ENCODE results near the gene ENHO. TPM values are rescaled to one million over a fixed set of nuclear protein-coding genes. Genes with fewer than 3 reads are reported as not detected.

The ENHO gene
- total RNA-seq, 1 donor from 2014 or later = 0.07 TPM

DNA sequence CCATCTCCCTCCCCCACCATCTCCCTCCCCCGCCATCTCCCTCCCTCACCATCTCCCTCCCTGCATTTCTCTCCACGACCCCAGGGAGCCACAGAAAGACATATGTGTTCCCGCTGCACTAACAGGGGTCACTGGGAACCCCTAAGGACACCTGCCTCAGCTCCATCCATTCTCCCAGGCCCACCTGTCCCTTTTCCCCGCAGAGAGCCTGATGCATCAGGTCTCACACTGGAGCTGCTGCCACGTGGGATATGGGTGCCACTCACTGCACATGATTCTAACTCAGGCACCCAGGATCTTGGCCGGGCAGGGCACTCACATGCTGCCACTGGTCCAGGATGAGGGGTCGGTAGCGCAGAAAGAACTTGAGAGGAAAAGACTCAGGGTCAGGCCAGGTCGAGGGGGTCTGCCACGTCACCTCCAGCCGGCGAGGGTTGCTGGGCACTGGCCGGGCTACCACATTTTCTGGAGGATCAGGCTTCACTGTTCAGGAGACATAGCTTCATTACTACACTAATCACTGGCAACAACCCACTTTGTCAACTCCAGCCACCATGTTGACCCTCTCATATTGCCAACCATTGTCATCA is 33.2 kb upstream of the ENHO start:
- DNase-seq (ENCODE audit: low read depth, low spot score) = no peak

DNA sequence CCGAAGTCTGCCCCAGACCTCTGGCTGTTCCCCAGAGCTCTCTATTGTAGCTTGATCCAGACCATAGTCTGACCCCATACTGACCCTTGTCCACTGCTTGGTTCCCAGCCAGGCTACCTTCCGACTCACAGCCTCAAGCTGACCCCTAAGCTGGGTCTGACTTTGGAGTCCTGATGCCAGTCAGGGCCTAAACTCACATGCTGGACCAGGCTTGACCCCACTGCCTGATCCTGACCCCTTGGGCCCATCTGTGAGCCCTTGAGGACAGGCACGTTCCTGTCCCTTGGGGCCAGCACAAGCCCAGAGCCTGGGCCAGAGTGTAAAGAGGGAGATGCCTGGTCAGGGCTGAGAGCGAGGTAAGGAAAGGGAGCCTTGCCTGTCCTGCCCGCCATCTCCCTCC is 32.7 kb upstream of the ENHO start:
- DNase-seq (ENCODE audit: low read depth, low spot score) = no peak

DNA sequence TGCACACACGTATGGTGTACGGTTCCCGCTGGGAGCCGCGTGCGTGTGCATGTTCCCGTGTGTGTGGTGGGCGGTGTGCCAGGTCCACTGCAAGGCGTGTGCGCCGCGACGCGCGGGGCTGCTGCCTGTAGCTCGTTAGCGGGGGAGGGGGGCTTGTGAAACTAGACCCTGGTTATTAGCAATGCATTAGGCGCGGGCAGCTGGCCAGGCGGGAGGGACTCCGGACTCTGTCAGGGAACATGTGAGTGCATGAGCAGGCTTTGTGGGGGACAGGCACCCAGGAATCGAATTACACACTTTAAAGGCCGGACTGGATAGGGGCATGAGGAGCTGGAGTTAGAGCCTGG is 32.2 kb upstream of the ENHO start:
- DNase-seq (ENCODE audit: low read depth, low spot score) = no peak

DNA sequence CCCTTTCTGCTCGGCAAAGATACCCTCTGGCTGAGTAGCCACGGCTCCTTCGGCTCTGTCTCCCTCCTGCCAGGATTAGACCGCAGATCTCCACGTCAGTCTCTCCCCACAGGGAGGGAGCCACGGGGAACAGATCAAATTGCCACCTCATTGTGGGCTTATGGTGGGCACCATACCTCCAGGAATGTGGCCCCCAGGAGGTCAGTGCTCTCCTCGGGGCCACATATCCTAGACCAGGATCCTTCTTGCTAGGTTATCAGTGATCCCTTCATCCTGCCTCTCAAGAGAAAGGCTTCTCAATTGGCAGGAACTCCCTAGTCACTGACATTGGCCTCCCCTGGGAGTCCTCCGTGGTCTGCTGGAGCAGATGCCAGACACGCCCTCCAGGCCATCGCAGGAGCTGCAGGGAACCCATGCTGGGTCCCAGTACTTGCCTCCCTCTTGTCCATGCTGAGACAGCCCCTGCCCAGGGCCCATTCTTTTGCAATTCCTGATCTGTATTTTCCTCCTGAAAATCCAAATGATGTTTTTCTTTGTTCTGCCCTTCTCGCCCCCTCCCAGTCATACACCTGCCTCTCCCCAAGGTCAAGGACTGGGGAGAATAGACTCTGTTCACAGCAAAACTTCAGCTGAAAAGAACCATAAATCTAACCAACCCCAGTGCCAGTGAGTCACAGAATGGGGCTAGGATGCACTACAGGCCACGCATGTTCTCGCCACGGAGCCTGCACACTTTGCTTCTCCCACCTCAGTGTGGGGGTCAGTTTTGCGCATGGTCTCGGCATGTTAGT is 31.6 kb upstream of the ENHO start:
- no peak for DNase-seq (ENCODE audit: low read depth, low spot score)

DNA sequence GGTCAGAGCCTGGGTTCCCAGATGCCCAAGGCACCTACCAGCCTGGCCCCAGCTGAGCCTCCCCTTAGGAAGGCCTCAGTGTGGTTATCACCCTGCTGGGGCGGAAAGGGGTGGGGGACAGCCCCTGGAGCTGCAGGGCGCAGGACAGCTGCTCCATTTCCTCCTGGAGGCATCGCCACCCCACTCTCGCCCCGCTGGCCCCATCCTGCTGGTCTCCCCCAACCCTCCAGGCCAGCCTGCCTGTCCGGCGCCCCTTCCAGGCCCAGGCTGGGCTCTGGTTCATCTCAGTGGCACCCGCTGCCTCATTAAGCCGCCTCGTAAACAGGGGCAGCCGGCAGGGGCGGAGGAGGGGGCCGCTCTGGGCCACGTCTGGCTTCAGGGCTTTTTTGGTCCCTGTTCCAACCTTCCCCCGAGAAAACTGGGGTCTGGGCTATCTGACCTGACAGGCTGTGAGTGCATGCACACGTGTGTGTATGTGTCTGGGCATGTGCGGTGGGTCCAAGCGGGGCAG is 30.8 kb upstream of the ENHO start:
- no peak for DNase-seq (ENCODE audit: low read depth, low spot score)

DNA sequence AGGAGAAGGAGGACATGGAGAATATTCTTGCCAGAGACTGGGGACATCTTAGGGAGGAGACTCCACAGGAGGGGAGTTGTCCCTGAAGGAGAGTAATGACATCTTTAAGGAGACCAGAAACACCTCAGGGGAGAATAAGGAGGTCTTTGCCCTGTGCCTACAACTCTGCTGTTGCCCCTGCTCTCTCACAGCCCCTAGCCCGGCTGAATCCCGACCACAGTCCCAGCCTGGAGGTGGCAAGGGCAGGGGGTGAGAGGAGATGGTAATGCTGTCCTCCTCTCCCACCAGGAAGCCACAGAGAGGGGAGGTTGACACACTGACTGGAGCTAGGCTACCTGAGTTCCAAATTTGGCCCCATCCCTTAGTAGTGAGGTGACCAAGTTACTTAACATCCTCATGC is 30.2 kb upstream of the ENHO start:
- DNase-seq (ENCODE audit: low read depth, low spot score) = no peak

DNA sequence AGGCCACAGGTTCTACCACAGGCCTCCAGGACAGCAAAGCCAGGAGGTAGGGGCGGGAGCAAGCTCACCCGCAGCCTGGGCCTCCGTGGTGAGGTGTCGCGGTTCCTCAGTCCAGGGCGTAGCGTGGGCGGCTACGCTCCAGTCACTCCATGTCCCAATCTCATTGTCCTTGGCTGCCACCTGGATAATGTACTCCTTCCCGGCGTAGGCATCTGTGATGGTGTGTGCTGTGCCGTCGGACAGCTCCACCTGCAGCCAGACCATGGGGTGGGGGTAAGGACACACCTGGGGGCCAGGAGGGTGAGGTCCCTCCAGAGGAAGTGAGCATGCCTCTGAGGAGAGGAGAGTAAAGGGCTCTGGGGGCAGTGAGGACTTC is 29.8 kb upstream of the ENHO start:
- no peak for DNase-seq (ENCODE audit: low read depth, low spot score)

DNA sequence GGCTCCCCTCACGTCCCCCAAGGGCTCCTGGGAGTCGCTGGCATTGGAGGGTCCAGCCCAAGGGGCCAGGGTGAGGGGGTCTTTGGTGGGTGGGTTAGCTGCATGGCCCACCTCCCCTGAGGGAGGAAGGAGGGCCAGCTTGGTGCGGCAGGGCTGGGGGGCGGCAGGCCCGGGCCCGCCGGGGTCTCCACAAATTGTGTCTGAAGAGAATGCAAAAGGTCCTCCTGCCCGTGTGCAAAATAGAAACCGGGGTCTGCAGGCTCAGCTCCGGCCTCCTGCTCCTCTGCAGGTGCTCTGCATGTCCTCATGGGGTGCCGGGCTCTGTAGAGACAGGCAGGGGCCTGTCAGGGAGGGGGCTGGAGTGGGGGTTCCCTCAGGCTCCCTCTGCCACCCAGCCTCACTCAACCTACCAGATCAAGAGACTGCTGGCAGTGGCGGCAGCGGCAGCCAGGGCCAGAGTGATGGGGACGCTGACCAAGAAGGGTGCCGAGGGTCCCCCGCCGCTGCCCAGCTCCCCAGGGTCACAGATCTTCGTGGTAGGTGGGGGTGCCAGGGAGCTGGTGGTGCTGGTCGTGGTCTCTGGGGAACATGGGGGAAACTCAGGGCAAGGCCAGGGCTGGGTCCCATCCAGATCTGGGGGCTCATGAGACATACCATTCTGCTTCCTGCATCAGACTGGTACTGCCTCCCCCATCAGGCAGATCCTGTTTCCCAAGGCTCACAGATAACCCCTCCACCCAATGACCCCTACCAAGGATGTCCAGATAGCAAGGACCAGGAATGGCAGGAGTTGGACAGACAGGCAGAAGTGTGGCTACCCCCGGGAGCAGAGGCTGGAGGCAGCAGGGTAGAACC is 29.2 kb upstream of the ENHO start:
- DNase-seq (ENCODE audit: low read depth, low spot score) = no peak

DNA sequence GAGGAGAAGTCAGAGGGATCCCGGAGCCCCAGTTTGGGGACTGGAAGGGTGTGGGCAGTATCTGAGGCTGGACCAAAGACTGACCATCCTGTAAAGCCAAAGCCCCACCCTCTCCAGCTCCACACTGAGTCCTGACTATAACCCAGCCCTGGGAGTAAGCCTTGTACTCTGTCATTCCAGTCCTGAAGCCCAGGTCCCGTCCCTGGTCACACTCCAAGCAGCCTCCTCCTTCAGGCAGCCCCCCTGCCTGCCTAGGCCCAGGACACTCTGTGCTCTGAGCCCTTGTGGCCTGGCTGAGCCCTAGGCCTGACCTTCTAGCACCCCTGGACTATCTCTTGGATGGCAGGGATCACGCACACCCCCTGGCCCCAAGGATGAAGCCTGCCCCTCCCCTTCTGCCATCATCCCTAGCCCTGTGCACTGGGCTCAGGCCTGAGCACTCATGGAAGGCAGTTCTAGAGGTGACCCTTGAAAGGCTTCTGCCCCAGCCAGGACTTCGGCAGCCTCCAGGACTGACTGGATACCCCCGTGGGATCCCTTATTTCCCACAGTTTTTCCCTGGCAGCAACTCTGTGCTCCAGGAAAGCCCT is 28.0 kb upstream of the ENHO start:
- no peak for DNase-seq (ENCODE audit: low read depth, low spot score)

DNA sequence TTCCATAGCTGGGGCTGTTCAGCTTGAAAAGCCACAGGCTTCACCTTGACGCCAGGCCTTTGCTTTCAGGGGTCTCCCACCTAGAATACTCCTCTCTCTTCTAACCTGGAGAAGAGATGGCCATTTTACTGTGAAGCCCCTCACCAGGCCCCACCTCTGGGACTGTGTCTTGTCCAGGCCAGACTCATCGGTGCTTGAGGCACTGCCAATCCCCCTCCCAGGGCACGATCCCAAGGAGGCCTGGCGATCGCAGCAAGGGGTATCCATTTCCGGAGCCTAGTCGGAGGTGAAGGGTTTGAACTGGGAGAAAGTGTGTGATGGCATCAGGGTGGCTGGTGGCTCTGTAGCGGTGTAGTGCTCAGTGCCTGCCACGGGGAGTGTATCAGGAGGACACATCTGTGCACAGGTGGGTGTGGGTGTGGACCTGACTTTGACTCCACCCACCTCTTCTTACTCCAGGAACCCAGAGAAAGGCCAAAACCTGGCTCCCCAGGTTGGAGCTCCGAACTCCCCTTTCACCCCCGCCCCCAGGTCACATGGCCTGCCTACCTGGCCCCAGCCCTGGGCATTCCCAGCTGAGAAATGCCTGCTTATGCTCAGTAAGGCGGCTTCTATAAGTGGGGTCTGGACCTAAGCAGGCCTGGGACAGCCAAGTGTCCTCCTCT is 27.4 kb upstream of the ENHO start:
- DNase-seq (ENCODE audit: low read depth, low spot score) = no peak

DNA sequence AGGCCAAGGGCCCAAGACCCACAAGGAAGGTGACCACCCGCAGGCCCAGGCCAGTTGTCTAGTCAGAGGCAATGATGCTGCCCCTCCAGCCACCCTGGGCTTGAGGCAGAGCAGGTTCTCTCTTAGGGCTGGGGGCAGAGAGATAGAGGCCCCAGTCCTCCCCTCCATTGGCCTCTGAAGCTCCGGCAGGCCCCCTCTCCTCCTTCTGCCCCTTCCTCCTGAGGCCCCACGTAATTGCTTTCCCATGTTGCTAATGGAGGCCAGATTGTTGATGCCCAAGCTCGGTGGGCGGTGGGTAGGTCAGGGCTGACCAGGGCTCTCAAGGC is 26.6 kb upstream of the ENHO start:
- no peak for DNase-seq (ENCODE audit: low read depth, low spot score)

DNA sequence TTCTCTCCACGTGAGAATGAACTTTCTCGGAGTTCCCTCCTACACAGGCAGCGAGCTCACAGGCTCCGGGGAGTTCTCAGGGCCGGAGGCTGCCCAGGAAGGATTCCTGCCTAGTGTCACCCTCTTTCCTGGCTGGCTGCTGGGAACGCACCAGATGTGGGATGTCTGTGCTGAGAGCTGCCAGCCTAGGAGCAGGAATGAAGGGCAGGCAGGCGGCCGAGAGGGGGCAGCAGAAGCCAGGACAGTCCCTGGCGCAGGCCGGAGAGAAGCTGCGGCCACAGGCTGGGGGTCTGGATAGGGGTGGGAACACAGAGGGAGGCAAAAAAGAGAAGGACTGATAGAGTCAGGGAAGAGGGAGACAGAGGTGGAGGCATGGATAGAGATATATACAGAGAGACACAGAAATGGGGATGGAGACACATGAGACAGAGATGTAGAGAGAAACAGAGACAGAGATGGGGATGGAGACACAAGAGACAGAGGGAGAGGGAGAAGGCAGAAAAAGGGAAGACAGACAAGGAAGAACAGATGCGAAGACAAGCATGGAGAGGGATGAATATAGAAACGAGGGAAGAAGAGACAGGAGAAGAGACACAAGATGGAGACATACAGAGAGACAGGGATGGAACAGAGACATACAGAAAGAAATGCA is 25.3 kb upstream of the ENHO start:
- DNase-seq (ENCODE audit: low read depth, low spot score) = no peak

DNA sequence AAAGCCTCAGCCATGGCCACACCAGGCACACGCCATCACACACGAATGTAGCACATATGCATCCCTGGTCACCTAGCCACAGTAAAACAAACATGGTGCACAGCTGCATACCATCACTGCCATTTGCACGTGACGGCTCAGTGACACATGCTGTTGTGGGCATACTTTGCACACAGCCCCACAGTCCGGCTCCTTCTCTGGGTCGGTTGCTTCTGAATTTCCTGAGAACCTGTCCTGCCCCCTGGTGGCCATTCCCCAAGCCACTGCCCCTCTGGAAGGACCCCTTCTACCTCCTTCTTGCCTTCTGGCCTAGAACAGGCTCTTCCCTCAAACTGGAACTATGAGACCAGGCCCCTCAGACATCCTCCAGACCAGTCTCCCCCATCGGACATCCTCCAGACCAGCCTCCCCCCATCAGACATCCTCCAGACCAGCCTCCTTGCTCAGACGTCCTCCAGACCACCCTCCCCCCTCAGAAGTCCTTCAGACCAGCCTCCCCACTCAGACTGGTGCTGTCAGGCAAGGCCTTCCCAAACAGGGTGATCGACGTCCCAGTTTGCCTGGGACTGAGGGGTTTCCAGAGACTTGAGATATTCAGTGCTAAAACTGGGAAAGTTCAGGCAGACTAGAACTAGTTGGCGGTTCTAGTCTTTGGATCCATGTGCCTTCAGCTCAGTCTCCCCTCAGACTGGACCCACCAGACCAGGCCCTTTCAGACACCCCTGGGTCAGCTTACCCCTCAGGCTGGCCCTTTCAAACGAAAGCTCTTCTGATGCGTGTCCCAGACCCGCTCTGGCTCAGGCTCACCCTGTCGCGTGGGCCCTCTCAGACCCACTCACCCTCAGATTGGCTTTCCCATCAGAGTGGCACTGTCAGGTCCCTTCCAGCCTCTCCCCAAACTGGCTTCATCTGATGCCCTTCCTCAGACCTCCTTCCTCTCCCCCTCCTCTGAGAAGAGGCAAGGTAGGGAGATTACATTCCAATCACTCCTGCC is 24.3 kb upstream of the ENHO start:
- peak; percentile 52 for DNase-seq (ENCODE audit: low read depth, low spot score)

DNA sequence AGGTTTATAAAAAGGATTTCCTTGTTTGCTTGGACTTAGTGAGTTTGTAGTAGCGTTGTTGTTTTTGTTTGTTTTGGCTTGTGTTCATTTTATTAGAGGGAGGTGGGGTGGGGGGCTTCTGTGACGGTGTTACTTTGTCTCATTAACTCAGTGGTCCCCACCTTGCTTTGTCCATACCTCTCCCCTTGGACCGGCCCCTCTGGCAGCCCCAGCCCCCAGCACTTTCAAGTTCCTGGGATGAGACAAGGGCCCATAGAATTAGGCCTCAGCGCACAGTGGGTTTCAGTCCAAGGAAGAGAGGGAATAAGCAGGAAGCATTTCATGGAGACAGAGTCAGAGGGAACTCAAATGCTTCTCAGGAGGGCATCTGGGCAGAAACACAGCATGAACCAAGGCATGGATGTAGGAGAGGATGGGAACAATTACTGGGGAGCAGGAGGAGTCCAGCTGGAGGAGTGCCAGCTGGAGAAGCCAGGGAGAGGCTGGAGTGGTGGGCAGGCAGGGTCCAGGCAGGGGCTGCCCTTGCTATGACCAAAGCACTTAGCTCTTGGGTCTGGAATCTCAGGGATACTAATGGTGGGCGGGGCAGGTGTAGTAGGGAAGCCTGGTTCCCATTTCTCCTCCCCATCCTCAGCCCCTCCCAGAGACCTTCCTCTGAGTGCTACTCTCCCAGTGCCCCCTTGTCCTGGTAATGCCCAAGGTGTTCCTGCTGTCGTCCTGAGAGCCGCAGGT is 23.5 kb upstream of the ENHO start:
- DNase-seq (ENCODE audit: low read depth, low spot score) = no peak

DNA sequence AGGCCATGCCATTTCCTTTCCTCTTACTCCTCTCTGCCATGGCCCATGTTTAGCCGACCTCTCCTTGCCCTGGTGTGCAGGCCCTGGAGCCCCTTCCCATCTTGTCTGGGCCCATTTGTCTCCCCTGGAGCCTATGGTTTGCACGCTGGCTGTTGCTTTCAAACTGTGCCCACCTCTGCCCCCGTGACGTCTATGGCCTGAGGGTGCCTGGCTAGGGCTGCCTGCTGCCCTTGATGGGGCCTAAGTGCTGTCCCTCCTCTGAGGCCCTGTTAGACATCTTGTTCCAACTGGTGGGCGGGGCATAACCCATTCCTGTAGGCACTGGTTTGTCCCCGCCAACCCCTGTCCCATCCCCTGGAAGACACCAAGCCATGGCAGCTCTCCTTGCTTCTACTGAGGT is 22.7 kb upstream of the ENHO start:
- DNase-seq (ENCODE audit: low read depth, low spot score) = no peak

DNA sequence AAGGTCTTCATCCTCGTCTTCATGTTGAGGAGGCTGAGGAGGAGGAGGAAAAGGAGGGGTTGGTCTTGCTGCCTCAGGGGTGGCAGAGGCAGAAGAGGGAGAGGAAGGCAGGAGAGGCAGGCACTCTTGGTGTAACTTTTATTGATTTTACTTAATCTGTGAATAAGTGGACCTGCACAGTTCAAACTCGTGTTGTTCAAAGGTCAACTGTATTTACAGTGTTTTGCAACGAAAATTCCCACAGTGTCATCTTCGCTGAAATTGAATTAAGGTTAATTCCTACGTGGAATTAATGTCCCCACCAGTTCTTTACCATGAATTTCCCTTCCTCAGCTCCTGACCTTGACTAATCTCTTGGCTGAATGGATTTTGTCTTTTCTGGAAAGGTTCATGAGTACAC is 21.2 kb upstream of the ENHO start:
- no peak for DNase-seq (ENCODE audit: low read depth, low spot score)

DNA sequence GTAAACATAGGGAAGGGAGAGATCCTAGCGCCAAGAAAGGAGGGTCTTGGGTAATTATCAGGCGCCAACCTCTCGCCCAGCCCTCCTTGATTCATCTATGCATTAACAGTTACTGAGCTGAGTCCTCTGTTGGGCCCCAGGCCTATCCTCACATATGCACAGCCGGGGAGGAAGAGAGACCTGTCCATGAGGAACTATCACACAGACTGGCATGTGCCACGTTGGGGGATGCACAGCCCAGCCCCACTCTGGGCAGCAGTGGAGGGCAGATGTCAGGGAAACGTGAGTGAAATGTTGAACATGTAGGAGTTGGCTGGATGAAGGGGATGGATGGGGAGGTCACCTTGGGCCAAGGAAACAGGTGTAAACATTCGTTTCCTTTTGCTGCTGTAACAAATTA is 18.8 kb upstream of the ENHO start:
- no peak for DNase-seq (ENCODE audit: low read depth, low spot score)

DNA sequence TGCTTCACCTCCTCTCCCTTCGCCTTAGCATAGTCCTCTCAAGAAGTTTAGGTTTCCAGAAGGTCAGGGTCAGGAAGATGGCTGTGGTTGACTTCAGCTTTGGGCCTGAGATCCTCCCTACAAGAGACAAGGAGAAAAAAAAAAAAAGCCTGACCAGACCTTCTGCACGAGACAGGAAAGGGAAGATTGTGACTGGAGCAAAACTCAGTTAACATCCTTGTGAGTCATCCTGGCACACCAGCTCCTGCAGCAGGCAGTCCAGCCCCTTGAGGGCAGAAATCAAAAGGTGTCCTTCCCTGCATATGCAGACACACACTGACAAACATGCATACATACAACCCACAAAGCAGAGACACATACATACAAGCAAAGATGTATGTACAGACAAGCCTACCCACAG is 18.0 kb upstream of the ENHO start:
- DNase-seq (ENCODE audit: low read depth, low spot score) = peak; percentile 46

DNA sequence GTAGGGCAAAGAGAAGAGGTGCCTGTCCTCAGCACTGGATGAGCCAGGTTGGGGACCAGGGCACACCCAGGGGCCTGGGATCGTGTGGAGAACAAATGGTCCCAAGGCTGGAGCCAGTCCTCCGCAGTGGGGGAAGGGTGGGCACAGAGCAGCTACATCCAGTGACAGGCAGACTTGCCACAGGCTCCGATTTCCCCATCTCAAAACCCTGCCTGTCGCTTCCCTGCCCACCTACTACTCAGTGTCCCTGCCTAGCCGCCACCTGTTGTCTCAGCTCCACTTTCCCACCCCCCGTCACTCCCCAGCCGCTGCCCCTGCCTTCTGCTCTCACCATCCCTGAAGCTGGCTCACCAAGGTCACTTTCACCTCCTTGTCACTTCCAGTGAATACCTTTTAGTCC is 13.9 kb upstream of the ENHO start:
- no peak for DNase-seq (ENCODE audit: low read depth, low spot score)
